ENCODE data around the gene TRERF1. TPM values are rescaled to one million over a fixed set of nuclear protein-coding genes. Genes with fewer than 3 reads are reported as not detected.
"Not testable (repeated sequence)": the region's sequence is repeated elsewhere in the genome, so short reads cannot be mapped to it uniquely, and the experiment has no call there.

Gene TRERF1
- total and polyA plus RNA-seq, 9 donors: 4.5 to 13.7 (median 7.8) TPM

DNA sequence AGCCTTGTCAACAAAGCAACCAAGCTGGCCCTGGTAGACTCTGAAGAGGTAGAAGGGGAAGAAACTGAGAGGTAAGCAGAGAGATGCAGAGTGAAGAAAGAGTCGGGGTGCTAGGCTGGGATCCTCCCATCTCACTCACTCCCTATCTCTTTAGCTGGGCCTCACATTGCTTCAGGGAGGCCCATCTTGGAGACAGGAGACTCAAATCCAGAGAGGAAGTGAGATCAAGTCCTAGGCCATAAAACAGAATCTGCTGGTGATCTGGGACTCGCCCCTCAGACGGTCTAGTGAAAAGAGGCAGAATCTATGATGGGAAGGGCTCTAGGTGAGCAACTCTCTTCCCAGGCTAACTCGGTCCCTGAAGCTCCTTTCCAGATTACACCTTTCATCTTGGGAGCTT, 256.3 kb downstream of the TRERF1 start:
- Histone ChIP-seq H3K36me3 (no peaks in the 10 kb centered on the region), H3K9me3 (no peaks in the 10 kb centered on the region), H3K27me3 (no peaks in the 10 kb centered on the region), H3K4me3 (no peak overlapping the region), H3K4me1 (ENCODE audit: insufficient read depth) (no peaks in the 10 kb centered on the region), H3K27ac (no peak overlapping the region)
- DNase-seq: no peak
- intact Hi-C loops (cut with DNase I): no loop called here
- TF ChIP-seq EP300 (IDR thresholded peaks at IDR 0.05) (no peak), POLR2A (IDR thresholded peaks at IDR 0.05) (no peak)
- TF ChIP-seq, protein P1, sequence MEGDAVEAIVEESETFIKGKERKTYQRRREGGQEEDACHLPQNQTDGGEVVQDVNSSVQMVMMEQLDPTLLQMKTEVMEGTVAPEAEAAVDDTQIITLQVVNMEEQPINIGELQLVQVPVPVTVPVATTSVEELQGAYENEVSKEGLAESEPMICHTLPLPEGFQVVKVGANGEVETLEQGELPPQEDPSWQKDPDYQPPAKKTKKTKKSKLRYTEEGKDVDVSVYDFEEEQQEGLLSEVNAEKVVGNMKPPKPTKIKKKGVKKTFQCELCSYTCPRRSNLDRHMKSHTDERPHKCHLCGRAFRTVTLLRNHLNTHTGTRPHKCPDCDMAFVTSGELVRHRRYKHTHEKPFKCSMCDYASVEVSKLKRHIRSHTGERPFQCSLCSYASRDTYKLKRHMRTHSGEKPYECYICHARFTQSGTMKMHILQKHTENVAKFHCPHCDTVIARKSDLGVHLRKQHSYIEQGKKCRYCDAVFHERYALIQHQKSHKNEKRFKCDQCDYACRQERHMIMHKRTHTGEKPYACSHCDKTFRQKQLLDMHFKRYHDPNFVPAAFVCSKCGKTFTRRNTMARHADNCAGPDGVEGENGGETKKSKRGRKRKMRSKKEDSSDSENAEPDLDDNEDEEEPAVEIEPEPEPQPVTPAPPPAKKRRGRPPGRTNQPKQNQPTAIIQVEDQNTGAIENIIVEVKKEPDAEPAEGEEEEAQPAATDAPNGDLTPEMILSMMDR (IDR thresholded peaks at IDR 0.05): no peak
- 86 to 90% (median 86%) methylated on average over 4 of the region's 4 CpGs for WGBS, 3 donors

DNA sequence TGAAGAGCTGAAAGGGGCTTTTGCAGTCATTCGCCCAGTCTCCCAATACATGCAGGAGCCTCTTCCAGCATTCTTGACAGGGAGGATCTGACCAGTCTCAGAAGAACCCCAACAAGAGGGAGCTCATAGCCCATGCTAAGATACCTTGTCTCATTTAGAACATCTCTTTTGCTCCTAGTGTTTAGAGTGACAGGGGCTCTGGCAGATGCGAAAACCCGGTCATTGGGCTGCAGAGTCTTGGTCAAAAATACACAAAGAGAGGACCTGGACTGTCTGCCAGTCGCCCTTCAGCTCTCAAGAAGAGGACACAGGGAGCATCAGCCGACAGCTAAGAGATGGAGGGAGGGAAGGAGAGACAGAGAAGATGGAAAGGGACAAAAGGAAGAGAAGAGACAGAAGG, 257.7 kb downstream of the TRERF1 start:
- Histone ChIP-seq H3K9me3 (no peaks in the 10 kb centered on the region), H3K36me3 (no peaks in the 10 kb centered on the region), H3K4me1 (ENCODE audit: insufficient read depth) (no peaks in the 10 kb centered on the region), H3K4me3 (no peak overlapping the region), H3K27me3 (no peaks in the 10 kb centered on the region), H3K27ac (no peak overlapping the region)
- WGBS, 3 donors: 91 to 95% (median 95%) methylated on average over 5 of the region's 5 CpGs
- TF ChIP-seq EP300 (IDR thresholded peaks at IDR 0.05) (no peak), POLR2A (IDR thresholded peaks at IDR 0.05) (no peak)
- TF ChIP-seq, protein P1 (IDR thresholded peaks at IDR 0.05): no peak
- intact Hi-C loops (cut with DNase I): no loop called here
- no peak for DNase-seq

DNA sequence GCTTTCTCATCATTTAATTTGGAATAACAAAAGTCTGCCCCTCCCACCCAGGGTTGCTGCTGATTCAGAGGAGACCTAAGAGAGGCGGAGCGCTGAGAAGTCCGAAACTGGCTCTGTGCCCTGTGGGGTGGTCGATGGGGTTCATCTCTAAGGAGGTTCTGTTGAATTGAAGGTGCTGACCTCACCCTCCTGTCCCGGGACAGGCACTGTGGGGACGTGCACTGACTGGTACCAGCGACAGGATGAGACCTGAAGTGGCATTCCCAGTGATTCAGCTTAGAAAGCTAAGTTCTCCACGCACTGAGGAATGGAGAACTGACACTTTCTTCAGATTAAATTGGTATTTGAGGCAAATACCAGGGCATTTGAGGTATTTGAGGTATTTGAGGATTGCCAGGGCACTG, 258.2 kb downstream of the TRERF1 start:
- Histone ChIP-seq H3K36me3 (no peaks in the 10 kb centered on the region), H3K27ac (no peak overlapping the region), H3K9me3 (no peaks in the 10 kb centered on the region), H3K4me1 (ENCODE audit: insufficient read depth) (no peaks in the 10 kb centered on the region), H3K27me3 (no peaks in the 10 kb centered on the region), H3K4me3 (no peak overlapping the region)
- TF ChIP-seq EP300 (IDR thresholded peaks at IDR 0.05): no peak
- TF ChIP-seq POLR2A (IDR thresholded peaks at IDR 0.05): no peak
- TF ChIP-seq, protein P1 (IDR thresholded peaks at IDR 0.05): no peak
- 19 to 34% (median 34%) methylated on average over 8 of the region's 8 CpGs for WGBS, 3 donors
- no peak for DNase-seq
- intact Hi-C loops (cut with DNase I): no loop called here

DNA sequence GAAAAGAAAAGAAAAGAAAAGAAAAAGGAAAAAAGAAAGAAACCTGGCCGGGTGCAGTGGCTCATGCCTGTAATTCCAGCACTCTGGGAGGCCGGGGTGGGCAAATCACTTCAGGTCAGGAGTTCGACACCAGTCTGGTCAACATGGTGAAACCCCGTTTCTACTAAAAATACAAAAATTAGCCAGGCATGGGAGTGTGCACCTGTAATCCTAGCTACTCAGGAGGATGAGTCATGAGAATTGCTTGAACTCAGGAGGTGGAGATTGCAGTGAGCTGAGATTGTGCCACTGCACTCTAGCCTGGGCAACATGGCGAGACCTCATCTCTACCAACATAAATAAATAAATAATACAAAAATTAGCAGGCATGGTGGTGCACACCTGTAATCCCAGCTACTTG, 259.3 kb downstream of the TRERF1 start:
- H3K9me3 ChIP-seq; H3K27ac ChIP-seq; intact Hi-C loops (cut with DNase I); DNase-seq; H3K27me3 ChIP-seq; H3K4me3 ChIP-seq; H3K36me3 ChIP-seq; H3K4me1 ChIP-seq (ENCODE audit: insufficient read depth): not testable (repeated sequence)
- WGBS, 3 donors: 95 to 98% (median 96%) methylated on average over 5 of the region's 5 CpGs

DNA sequence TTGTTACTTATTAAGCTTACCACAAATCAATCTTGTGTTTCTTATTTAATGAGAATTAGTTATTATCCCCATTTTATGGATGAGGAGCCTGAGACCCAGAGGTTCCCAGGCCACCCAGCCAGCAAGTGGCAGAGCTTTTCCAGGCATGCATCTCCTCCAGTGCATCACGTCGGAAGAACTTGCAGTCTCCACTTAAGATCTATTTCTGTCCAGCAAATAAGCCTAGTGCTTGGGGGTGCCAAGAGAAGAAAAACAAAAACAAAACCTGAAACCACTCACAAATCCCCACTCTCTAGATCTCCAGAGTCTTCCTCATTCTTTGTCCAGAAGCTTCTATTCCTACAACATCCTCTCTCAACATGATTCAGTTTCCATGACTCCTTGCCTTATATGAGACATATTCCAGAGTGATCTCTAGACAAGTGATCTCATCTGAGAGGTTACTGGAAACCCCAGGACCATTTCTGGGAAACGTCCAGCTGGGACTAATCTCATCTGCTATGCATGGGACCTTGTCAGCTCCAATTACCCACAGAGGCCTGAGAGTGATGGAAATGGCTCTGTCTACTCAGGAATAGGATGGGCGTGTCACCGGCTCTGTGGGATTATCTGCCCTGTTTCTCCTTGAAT, 261.1 kb downstream of the TRERF1 start:
- no peaks in the 10 kb centered on the region for H3K9me3 ChIP-seq
- intact Hi-C loops (cut with DNase I): no loop called here
- no peak for DNase-seq
- H3K36me3 ChIP-seq: no peaks in the 10 kb centered on the region
- WGBS, 3 donors: 72 to 75% (median 73%) methylated on average over 5 of the region's 5 CpGs
- no peaks in the 10 kb centered on the region for H3K4me1 ChIP-seq (ENCODE audit: insufficient read depth)
- no peaks in the 10 kb centered on the region for H3K27me3 ChIP-seq
- TF ChIP-seq POLR2A (IDR thresholded peaks at IDR 0.05) (no peak), EP300 (IDR thresholded peaks at IDR 0.05) (no peak)
- TF ChIP-seq, protein P1 (IDR thresholded peaks at IDR 0.05): no peak
- no peak overlapping the region for H3K4me3 ChIP-seq
- H3K27ac ChIP-seq: no peak overlapping the region
